ENCODE data around the gene ALK.

DNA sequence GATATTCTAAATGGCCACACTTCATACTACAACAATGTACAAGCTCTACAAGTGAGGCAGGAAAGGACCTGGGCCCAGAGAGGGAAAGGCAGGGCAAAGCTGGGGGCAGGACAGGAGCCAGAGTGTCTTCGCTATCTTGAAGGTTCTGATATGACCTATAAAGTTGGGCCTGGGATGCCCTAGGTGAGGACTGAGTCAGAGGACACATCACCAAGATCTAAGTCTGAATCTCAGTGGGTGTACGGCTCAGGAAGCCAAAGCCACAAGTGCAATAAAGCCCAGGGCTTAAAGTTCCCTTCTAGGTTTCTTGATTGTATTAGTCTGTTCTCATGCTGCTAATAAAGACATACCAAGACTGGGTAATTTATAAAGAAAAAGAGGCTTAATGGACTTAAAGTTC is 219.1 kb downstream of the ALK start:
- no peak for TF ChIP-seq POLR2A (IDR thresholded peaks at IDR 0.05)
- TF ChIP-seq, protein P1, sequence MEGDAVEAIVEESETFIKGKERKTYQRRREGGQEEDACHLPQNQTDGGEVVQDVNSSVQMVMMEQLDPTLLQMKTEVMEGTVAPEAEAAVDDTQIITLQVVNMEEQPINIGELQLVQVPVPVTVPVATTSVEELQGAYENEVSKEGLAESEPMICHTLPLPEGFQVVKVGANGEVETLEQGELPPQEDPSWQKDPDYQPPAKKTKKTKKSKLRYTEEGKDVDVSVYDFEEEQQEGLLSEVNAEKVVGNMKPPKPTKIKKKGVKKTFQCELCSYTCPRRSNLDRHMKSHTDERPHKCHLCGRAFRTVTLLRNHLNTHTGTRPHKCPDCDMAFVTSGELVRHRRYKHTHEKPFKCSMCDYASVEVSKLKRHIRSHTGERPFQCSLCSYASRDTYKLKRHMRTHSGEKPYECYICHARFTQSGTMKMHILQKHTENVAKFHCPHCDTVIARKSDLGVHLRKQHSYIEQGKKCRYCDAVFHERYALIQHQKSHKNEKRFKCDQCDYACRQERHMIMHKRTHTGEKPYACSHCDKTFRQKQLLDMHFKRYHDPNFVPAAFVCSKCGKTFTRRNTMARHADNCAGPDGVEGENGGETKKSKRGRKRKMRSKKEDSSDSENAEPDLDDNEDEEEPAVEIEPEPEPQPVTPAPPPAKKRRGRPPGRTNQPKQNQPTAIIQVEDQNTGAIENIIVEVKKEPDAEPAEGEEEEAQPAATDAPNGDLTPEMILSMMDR (IDR thresholded peaks at IDR 0.05): no peak

Data from thyroid gland (tissue), 4 donors.